Natural killer cell treated with Interleukin-12 subunit alpha and Interleukin-12 subunit beta and Interleukin-15 and Interleukin-18, amount 100 ng/mL, for 72 hours (primary cell): ENCODE data around the gene RNH1. TPM values are rescaled to one million over a fixed set of nuclear protein-coding genes. Genes with fewer than 3 reads are reported as not detected.
"Not testable (repeated sequence)": the region's sequence is repeated elsewhere in the genome, so short reads cannot be mapped to it uniquely, and the experiment has no call there.

Experiments used
- ATAC-seq, 2 donors: fragments of 150-1000 bp; cut with Tn5 transposase in 1 of 2; sonication (Bioruptor Pico), chemical (Tn5 transposase) in 1 of 2; 2 replicates each; pipeline ENCODE4 v1.10.0; 2021
- DNase-seq: peaks from one replicate; pipeline ENCODE4 v3.0.0; 2022; ENCODE audit warnings: low spot score
- H3K27ac Mint-ChIP-seq, 2 donors: 1 replicate in 1 of 2; 2 replicates in 1 of 2; pipeline ENCODE4 v1.8.0; 2022; ENCODE audit warnings: mixed read lengths in 2 of 2, mild to moderate bottlenecking in 1 of 2, moderate library complexity in 1 of 2
- H3K27me3 Mint-ChIP-seq, 2 donors: 1 replicate in 1 of 2; 2 replicates in 1 of 2; pipeline ENCODE4 v1.8.0; 2022; ENCODE audit warnings: mixed read lengths in 2 of 2
- H3K36me3 Mint-ChIP-seq: one replicate; pipeline ENCODE4 v1.8.0; 2022; ENCODE audit warnings: mixed read lengths
- H3K4me1 Mint-ChIP-seq, 2 donors: 1 replicate in 1 of 2; 2 replicates in 1 of 2; pipeline ENCODE4 v1.8.0; 2022; ENCODE audit warnings: low read depth in 2 of 2, mixed read lengths in 2 of 2, mild to moderate bottlenecking in 1 of 2
- H3K4me3 Mint-ChIP-seq: one replicate; pipeline ENCODE4 v1.8.0; 2022; ENCODE audit warnings: mixed read lengths
- H3K9me3 Mint-ChIP-seq: 2 replicates; pipeline ENCODE4 v1.8.0; 2022; ENCODE audit warnings: mixed read lengths
- total RNA-seq, 2 donors: library from RNA; stranded (reverse); gene quantifications; one replicate each; pipeline ENCODE4 v1.2.3, GENCODE V29; 2022

The RNH1 gene
- total RNA-seq, 2 donors from 2014 or later, result 89.2 to 113 TPM

DNA sequence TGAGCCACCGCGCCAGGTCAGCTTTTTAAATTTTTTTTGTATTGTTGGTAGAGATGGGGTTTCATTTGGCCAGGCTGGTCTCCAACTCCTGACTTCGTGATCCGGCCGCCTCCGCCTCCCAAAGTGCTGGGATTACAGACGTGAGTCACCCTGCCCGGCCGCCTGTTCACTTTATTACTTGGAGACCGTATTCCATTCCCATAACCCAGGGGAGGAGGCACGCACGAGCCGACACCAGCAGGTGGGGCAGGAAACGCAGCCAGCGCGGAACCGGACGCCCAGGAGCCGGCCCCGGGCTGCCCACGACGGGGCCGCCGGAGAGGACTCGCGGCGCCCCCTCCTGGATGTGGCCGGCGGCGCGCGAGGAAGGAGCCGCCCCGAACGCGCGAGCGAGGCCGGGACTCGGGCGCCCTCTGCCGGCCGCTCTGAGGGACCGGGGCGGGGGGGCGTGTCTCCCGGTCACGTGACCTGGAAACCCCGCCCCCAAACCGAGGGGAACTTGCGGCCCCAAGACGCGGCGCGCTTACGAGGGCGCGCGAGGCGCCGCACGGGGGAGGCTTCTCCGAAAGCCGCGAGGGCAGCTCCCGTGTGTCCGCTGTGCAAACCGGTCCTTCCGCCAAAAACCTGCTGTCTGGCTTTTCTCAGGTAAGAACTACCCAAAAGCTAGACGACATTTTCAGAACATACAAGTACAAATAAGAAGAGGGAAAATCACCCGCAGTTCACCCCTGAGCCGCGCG lies 11.6 kb upstream of the RNH1 start:
- H3K4me3 Mint-ChIP-seq, result peak overlapping the region; percentile 88
- H3K27ac Mint-ChIP-seq, result peak overlapping the region in 1 of 2 donors; percentile 74
- H3K27me3 Mint-ChIP-seq, result no peaks in the 10 kb centered on the region
- peak; percentile 88 for DNase-seq
- no peaks in the 10 kb centered on the region for H3K9me3 Mint-ChIP-seq
- peak; percentile 98 for ATAC-seq
- H3K4me1 Mint-ChIP-seq, result peaks cover 5 to 14% of the 10 kb centered on the region in 2 donors
- H3K36me3 Mint-ChIP-seq, result no peaks in the 10 kb centered on the region

DNA sequence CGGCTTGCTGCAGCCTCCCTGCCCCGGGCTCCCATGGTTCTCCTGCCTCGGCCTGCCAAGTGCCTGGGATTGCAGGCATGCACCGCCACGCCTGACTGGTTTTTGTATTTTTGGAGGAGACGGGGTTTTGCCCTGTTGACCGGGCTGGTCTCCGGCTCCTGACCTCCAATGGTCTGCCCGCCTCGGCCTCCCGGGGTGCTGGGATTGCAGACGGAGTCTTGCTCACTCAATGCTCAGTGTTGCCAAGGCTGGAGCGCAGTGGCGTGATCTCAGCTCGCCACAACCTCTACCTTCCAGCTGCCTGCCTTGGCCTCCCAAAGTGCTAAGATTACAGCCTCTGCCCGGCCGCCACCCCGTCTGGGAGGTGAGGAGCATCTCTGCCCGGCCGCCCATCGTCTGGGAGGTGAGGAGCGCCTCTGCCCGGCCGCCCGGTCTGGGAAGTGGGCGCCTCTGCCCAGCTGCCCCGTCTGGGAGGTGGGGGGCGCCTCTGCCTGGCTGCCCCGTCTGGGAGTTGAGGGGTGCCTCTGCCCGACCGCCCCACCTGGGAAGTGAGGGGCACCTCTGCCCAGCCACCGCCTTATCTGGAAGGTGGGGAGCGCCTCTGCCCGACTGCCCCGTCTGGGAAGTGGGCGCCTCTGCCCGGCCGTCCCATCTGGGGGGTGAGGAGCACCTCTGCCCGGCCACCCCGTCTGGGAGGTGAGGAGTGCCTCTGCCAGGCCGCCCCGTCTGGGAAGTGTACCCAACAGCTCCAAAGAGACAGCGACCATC lies 10.1 kb upstream of the RNH1 start:
- H3K9me3 Mint-ChIP-seq, DNase-seq, H3K4me3 Mint-ChIP-seq, H3K27ac Mint-ChIP-seq, ATAC-seq, H3K36me3 Mint-ChIP-seq, H3K27me3 Mint-ChIP-seq: not testable (repeated sequence)
- peaks cover 5 to 14% of the 10 kb centered on the region in 2 donors for H3K4me1 Mint-ChIP-seq

DNA sequence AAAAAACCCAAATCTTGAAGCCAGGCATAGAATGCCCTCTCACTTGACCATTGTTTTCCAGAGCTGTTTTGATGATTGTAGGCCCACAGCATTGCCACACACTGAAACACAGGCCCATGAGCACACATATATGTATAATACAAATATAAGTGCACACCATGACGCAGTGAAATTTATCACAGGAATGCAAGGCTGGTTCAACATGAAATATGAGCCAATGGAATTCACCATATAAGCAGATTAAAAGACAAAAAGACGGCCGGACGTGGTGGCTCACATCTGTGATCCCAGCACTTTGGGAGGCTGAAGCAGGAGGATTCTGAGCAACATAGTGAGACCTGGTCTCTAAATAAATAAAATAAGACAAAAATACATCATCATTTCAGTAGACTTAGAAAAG lies 9.4 kb upstream of the RNH1 start:
- ATAC-seq, result no peak
- DNase-seq, result no peak
- Mint-ChIP-seq H3K36me3 (no peaks in the 10 kb centered on the region), H3K9me3 (no peaks in the 10 kb centered on the region), H3K27me3 (no peaks in the 10 kb centered on the region), H3K4me1 (peaks cover 5 to 14% of the 10 kb centered on the region in 2 donors), H3K27ac (no peak overlapping the region), H3K4me3 (no peak overlapping the region)

DNA sequence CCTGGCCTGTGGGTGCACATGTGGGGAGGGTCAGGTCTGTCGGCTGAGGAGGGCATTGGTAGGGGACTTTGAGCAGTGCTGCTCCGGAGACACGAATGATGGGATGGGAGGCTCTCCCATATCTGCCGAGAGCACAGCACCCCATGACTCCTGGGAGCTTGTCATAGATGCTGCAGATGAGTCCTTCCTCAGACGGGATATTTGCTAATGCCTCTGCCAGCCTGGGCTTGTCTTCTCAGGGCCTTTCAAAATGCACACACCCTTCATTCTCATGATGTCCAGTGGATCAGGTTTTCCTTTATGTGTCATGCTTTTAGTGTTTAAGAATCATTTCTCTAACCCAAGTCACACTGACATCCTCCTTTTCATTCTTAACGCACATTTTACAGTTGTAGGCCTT lies 8.1 kb upstream of the RNH1 start:
- Mint-ChIP-seq H3K9me3 (no peaks in the 10 kb centered on the region), H3K27me3 (no peaks in the 10 kb centered on the region), H3K4me1 (peaks cover 5 to 7% of the 10 kb centered on the region in 2 donors), H3K27ac (no peak overlapping the region), H3K4me3 (no peak overlapping the region), H3K36me3 (no peaks in the 10 kb centered on the region)
- DNase-seq, result no peak
- ATAC-seq, result no peak

DNA sequence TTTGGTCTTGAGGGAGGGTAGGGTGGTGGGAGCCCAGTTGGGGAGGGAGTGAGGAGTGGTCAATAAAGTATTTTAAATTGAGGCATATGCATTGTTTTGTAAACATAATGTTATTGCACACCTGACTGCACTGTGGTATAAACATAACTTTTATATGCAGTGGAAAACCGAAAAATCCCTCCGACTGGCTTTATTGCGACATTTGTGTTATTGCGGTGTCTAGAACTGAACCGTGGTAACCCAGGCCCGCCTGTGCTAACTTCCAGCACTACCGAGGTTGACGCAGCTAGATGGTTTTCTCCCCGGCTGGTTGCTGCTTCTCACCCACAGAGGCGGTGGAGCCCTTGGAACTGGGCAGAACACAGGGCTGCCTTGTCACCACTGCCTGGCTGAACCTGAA lies 7.6 kb upstream of the RNH1 start:
- H3K9me3 Mint-ChIP-seq, result no peaks in the 10 kb centered on the region
- ATAC-seq (no peak), DNase-seq (no peak)
- no peaks in the 10 kb centered on the region for H3K27me3 Mint-ChIP-seq
- H3K36me3 Mint-ChIP-seq, result no peaks in the 10 kb centered on the region
- no peak overlapping the region for H3K4me3 Mint-ChIP-seq
- H3K27ac Mint-ChIP-seq, result no peak overlapping the region
- H3K4me1 Mint-ChIP-seq, result peaks cover 5 to 9% of the 10 kb centered on the region in 2 donors

DNA sequence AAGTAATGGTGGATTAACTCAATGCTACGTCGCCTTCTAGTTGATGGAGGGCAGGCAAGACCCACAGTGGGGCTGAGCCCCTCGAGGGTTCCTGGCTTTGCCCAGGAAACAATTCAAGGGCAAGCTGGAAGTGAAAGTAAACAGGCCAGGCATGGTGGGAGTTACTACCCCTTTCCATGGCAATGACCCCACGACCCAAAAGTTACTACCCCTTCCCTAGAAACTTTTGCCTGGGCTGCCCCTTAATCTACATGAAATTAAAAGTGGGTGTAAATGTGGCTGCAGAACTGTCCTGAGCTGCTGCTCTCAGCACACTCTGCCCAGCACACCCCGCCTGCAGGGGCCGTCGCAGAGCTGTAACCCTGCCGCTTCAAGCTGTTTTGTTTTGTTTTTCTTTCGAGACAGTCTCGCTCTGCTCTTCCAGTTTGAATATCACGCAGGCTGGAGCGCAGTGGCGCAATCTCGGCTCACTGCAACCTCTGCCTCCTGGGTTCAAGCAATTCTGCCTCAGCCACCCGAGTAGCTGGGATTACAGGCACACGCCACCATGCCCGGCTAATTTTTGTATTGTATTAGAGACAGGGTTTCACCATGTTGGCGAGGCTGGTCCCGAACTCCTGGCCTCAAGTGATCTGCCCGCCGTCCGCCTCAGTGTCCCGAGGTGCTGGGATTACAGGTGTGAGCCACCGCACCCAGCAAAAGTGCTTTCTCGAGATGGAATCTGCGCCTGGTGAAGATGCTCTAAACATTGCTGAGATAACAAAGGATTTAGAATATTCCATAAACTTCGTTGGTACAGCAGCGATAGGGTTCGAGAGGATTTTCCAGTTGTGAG lies 5.9 kb upstream of the RNH1 start:
- Mint-ChIP-seq H3K4me1 (peaks cover 0 to 7% of the 10 kb centered on the region in 2 donors), H3K9me3 (no peaks in the 10 kb centered on the region), H3K27me3 (no peaks in the 10 kb centered on the region), H3K36me3 (no peaks in the 10 kb centered on the region), H3K4me3 (no peak overlapping the region), H3K27ac (no peak overlapping the region)
- no peak for ATAC-seq
- DNase-seq, result no peak

DNA sequence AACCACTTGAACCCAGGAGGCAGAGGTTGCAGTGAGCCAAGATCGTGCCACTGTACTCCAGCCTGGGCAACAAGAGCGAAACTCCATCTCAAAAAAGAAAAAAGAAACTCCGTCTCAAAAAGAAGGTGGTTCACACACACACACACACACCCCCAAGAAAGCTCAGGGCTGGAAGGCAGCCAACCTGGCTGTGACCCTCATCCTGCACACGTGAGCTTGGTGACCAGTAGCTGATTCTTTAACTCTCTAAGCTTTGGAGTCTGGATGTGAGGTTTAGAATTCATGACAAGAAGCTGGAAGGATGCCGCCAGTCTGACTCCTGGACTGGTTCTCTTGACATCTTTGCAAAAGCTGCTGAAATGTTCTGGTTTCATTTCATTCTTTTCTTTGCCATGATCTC lies 1.9 kb upstream of the RNH1 start:
- H3K27ac Mint-ChIP-seq, result no peak overlapping the region
- no peaks in the 10 kb centered on the region for H3K36me3 Mint-ChIP-seq
- H3K4me1 Mint-ChIP-seq, result peaks cover 10 to 11% of the 10 kb centered on the region in 2 donors
- no peak for ATAC-seq
- no peak for DNase-seq
- no peak overlapping the region for H3K4me3 Mint-ChIP-seq
- H3K27me3 Mint-ChIP-seq, result no peaks in the 10 kb centered on the region
- H3K9me3 Mint-ChIP-seq, result no peaks in the 10 kb centered on the region

DNA sequence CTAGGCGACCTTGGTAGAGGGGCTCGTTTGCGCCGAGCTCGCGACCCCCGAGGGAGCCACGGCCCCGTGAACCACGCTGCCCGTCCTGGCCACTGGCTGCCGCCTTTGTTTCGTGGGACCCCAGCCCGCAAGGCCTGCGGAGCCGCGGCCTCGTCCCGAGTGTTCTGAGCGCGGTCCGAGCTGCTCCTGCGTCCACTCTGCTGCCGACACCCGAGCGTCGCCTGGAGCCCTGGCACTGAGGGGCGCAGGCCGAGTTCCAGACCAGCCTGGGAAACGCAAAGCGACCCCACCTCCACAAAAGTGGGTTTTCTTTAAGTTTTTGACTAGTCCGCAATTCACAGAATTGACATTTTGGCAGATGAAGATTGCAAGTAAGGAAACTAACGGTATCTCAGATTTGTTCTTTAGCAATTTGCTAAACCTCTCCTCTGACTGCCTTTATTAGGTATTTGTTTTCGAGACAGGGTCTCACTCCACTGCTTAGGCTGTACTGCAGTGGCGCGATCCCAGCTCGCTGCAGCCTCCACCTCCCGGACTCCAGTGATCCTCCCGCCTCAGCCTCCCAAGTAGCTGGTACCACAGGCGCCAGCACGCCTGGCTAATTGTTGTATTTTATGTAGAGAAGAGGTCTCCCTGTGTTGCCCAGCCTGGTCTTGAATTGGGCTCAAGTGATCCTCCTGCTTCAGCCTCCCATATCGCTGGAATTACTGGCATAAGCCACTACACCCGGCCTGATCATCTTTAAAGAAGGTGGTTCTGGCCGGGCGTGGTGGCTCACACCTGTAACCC lies 879 bp upstream of the RNH1 start:
- no peaks in the 10 kb centered on the region for H3K9me3 Mint-ChIP-seq
- H3K27ac Mint-ChIP-seq, result no peak overlapping the region
- DNase-seq (no peak), ATAC-seq (no peak)
- peak overlapping the region; percentile 93 for H3K4me3 Mint-ChIP-seq
- no peaks in the 10 kb centered on the region for H3K36me3 Mint-ChIP-seq
- peaks cover 10 to 11% of the 10 kb centered on the region in 2 donors for H3K4me1 Mint-ChIP-seq
- no peaks in the 10 kb centered on the region for H3K27me3 Mint-ChIP-seq

DNA sequence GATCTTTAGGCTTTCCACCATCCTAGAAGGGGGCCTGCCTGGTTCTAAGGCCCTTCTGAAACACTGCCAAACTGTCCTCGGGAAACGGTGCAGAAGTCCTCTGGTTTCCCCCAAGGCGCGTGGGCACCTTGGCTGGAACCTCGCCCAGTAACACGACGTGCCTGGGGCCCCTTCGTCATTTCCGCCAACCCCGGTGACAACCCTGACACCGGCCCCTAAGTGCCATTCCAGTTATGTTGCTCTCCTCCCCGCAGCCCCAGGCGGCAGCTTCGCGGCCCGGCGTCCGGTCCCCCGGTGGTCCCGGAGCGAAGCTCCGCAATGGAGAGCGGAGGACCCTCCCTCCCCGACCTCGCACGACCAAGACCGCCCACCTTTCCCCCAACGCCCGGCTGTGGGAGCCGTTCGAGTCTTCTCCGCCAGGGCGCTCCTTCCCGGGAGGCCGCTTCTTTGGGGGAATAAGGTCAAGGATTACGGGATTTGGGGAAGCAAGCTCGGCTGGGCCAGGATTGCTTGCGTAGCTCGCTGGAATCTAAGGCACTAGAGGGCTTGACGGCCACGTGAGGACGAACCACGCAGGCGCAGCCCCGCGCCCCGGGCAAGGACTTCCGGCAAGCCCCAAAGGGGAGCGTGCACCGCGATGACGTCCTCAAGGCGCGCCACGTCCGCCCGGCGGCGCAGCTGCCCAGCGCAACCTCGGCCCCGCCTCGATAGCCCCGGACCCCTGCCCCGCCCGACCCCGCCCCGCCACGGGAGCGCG lies 626 bp downstream of the RNH1 start:
- peak; percentile 89 to 91 for ATAC-seq
- Mint-ChIP-seq H3K27ac (peak overlapping the region; percentile 98 to 99), H3K27me3 (no peaks in the 10 kb centered on the region), H3K4me3 (peak overlapping the region; percentile 93), H3K9me3 (no peaks in the 10 kb centered on the region), H3K4me1 (peaks cover 10 to 11% of the 10 kb centered on the region in 2 donors), H3K36me3 (no peaks in the 10 kb centered on the region)
- DNase-seq, result peak; percentile 99

DNA sequence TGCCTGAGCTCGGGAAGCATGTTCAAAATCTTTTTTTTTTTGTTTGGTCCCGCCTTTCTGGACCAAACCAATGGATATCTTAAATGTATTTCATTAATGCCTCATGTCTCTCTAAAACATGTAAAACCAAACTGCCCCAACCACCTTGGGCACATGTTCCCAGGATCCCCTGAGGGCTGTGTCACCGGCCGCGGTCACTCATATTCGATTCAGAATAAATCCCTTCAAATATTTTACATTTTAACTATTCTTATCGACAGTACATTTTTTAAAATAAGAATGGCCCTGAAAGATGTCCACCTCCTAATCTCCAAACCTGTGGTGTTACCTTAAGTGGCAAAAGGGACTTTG lies 2.1 kb downstream of the RNH1 start:
- ATAC-seq (no peak), DNase-seq (no peak)
- Mint-ChIP-seq H3K9me3 (no peaks in the 10 kb centered on the region), H3K4me1 (peaks cover 10 to 14% of the 10 kb centered on the region in 2 donors), H3K36me3 (no peaks in the 10 kb centered on the region), H3K27me3 (no peaks in the 10 kb centered on the region), H3K4me3 (peak overlapping the region; percentile 93), H3K27ac (peak overlapping the region; percentile 44 to 53)

DNA sequence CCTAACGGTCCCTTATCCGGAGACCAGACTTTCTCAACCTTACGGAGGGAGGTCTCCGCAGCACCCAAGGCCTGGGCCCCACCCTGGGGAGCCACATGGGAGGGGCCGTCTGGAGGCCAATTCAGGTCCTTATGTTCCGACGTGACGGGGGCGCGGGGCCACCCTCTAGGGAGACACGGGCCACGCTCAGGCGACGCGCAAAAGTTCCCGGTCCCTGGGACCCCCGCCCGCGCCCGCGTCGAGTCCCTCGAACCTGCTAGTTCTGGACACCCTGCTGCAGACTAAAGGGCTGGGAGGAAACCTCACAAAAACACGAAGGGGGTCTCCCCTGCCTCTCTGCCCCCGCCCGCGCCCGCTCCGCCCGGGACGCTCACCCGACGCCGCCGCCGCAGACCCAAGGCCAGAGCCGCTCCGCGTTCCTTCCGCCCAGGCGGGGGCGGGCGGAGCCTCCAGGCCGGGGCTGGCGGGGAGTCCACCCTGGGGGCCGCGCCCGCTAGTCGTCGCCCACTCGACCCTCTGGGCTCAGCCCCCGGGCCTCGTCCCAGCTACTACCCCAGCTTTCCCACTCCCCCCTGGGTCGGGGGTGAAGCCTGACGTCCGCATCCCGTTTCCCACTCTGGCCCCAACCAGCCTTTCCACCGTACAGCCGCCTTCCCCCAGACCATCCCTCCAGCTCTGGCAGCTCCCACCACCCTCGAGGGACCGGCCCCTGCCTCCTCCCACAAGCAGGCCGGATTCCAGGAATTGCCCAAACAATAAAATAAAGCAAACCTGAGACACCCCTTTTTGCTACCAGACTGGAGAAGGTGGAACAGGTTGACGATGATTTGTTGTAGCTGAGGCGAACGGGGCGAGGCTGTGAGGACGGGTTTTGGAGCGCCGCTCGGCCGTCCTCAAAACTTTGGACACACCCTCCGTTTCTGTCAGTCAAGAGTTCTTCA lies 2.7 kb downstream of the RNH1 start:
- DNase-seq (peak; percentile 31), ATAC-seq (no peak)
- Mint-ChIP-seq H3K4me3 (peak overlapping the region; percentile 93), H3K27ac (peak overlapping the region in 1 of 2 donors; percentile 53), H3K36me3 (no peaks in the 10 kb centered on the region), H3K9me3 (no peaks in the 10 kb centered on the region), H3K4me1 (peaks cover 10 to 12% of the 10 kb centered on the region in 2 donors), H3K27me3 (no peaks in the 10 kb centered on the region)
